Nephron (organoid): Measurements from ENCODE around the gene RPS6KC1.
"Not testable (repeated sequence)": the region's sequence is repeated elsewhere in the genome, so short reads cannot be mapped to it uniquely, and the experiment has no call there.

Experiments used
- H3K27ac Mint-ChIP-seq, 3 experiments: 2 replicates each; pipeline ENCODE4 v1.8.0; 2020; ENCODE audit warnings: mixed read lengths in 3 of 3, mild to moderate bottlenecking in 2 of 3, moderate library complexity in 1 of 3
- H3K27me3 Mint-ChIP-seq: 2 replicates; pipeline ENCODE4 v1.8.0; 2021; ENCODE audit warnings: low read depth, mild to moderate bottlenecking, moderate library complexity, mixed read lengths
- H3K36me3 Mint-ChIP-seq: 2 replicates; pipeline ENCODE4 v1.8.0; 2020; ENCODE audit warnings: low read depth, mixed read lengths
- H3K4me1 Mint-ChIP-seq: 2 replicates; pipeline ENCODE4 v1.8.0; 2020; ENCODE audit warnings: mixed read lengths
- H3K4me3 Mint-ChIP-seq, 3 experiments: 2 replicates each; pipeline ENCODE4 v1.8.0; 2020; ENCODE audit warnings: mild to moderate bottlenecking in 3 of 3, mixed read lengths in 3 of 3, moderate library complexity in 2 of 3
- H3K9me3 Mint-ChIP-seq: 2 replicates; pipeline ENCODE4 v1.8.0; 2020; ENCODE audit warnings: mixed read lengths
- CTCF ChIP-seq, 3 experiments: fragments of 200-600 bp; sonication (generic); IDR thresholded peaks; one replicate each; pipeline ENCODE4 v1.5.0; 2021; ENCODE audit warnings: antibody characterized with exemption in 3 of 3; ENCODE audit not compliant: unreplicated experiment in 3 of 3

Gene RPS6KC1

GRCh38 chr1:213300433-213300832, 249.4 kb downstream of the RPS6KC1 start:
- Mint-ChIP-seq H3K4me3 (no peak overlapping the region), H3K36me3 (peaks cover 3% of the 10 kb centered on the region), H3K27me3 (no peaks in the 10 kb centered on the region), H3K9me3 (peaks cover 3% of the 10 kb centered on the region), H3K27ac (no peak overlapping the region), H3K4me1 (no peaks in the 10 kb centered on the region)
- TF ChIP-seq CTCF (IDR thresholded peaks at IDR 0.05; ENCODE audit: unreplicated experiment in 3 of 3): no peak

GRCh38 chr1:213301524-213301923, 250.5 kb downstream of the RPS6KC1 start:
- H3K27ac Mint-ChIP-seq, H3K4me1 Mint-ChIP-seq, H3K27me3 Mint-ChIP-seq, H3K4me3 Mint-ChIP-seq, H3K9me3 Mint-ChIP-seq, H3K36me3 Mint-ChIP-seq: not testable (repeated sequence)

GRCh38 chr1:213303286-213303685, 252.2 kb downstream of the RPS6KC1 start:
- Mint-ChIP-seq H3K9me3 (no peaks in the 10 kb centered on the region), H3K27me3 (no peaks in the 10 kb centered on the region), H3K27ac (no peak overlapping the region), H3K4me1 (no peaks in the 10 kb centered on the region), H3K36me3 (no peaks in the 10 kb centered on the region), H3K4me3 (no peak overlapping the region)
- TF ChIP-seq CTCF (IDR thresholded peaks at IDR 0.05; ENCODE audit: unreplicated experiment in 3 of 3): no peak

- Mint-ChIP-seq H3K9me3 (peaks cover 9% of the 10 kb centered on the region), H3K36me3 (no peaks in the 10 kb centered on the region), H3K4me1 (no peaks in the 10 kb centered on the region), H3K4me3 (no peak overlapping the region), H3K27ac (no peak overlapping the region), H3K27me3 (no peaks in the 10 kb centered on the region)
- no peak for TF ChIP-seq CTCF (IDR thresholded peaks at IDR 0.05; ENCODE audit: unreplicated experiment in 3 of 3)
Measured at GRCh38 chr1:213315571-213315970, 264.5 kb downstream of the RPS6KC1 start.

- H3K4me1 Mint-ChIP-seq, H3K4me3 Mint-ChIP-seq, H3K27me3 Mint-ChIP-seq, H3K27ac Mint-ChIP-seq, H3K36me3 Mint-ChIP-seq, H3K9me3 Mint-ChIP-seq: not testable (repeated sequence)
Measured at GRCh38 chr1:213318458-213318857, 267.4 kb downstream of the RPS6KC1 start.

GRCh38 chr1:213320191-213320870, 269.3 kb downstream of the RPS6KC1 start:
- Mint-ChIP-seq H3K4me3 (no peak overlapping the region), H3K4me1 (no peaks in the 10 kb centered on the region), H3K36me3 (no peaks in the 10 kb centered on the region), H3K27ac (no peak overlapping the region), H3K9me3 (peaks cover 9% of the 10 kb centered on the region), H3K27me3 (no peaks in the 10 kb centered on the region)
- TF ChIP-seq CTCF (IDR thresholded peaks at IDR 0.05; ENCODE audit: unreplicated experiment in 3 of 3): no peak
